Smooth muscle cell (in vitro differentiated cells): Measurements from ENCODE around the gene CCDC88C. TPM values are rescaled to one million over a fixed set of nuclear protein-coding genes. Genes with fewer than 3 reads are reported as not detected.
A peak's percentile ranks its signal among the peaks of the same experiment; 100 is the strongest.
"Not testable (repeated sequence)": the region's sequence is repeated elsewhere in the genome, so short reads cannot be mapped to it uniquely, and the experiment has no call there.

ENCODE experiments used
- DNase-seq: peaks from one replicate; lab custom pipeline; 2025; ENCODE audit not compliant: unreplicated experiment; lab: John Stamatoyannopoulos, UW
- H2AFZ ChIP-seq: fragments of 200-600 bp; sonication (generic); 2 replicates; pipeline ENCODE4 v1.6.0; 2016; ENCODE audit warnings: antibody characterized with exemption, low read depth, mild to moderate bottlenecking
- H3F3A ChIP-seq: fragments of 200-600 bp; sonication (generic); 2 replicates; pipeline ENCODE4 v1.6.0; 2017; ENCODE audit warnings: antibody characterized with exemption, low read depth
- H3K27ac ChIP-seq: fragments of 200-600 bp; sonication (generic); 2 replicates; pipeline ENCODE4 v1.5.1; 2016; ENCODE audit warnings: low read depth, mild to moderate bottlenecking
- H3K27me3 ChIP-seq: fragments of 200-600 bp; sonication (generic); 2 replicates; pipeline ENCODE4 v1.6.1; 2016; ENCODE audit warnings: low read depth, mild to moderate bottlenecking
- H3K36me3 ChIP-seq: fragments of 200-600 bp; sonication (generic); 2 replicates; pipeline ENCODE4 v1.5.1; 2016; ENCODE audit warnings: low read depth
- H3K4me1 ChIP-seq: fragments of 200-600 bp; sonication (generic); 2 replicates; pipeline ENCODE4 v1.5.1; 2016; ENCODE audit warnings: low read depth
- H3K4me2 ChIP-seq: fragments of 200-600 bp; sonication (generic); 2 replicates; pipeline ENCODE4 v1.6.0; 2016; ENCODE audit warnings: mild to moderate bottlenecking
- H3K4me3 ChIP-seq: fragments of 200-600 bp; sonication (generic); 2 replicates; pipeline ENCODE4 v1.5.1; 2016; ENCODE audit warnings: mild to moderate bottlenecking
- H3K79me2 ChIP-seq: fragments of 200-600 bp; sonication (generic); 2 replicates; pipeline ENCODE4 v1.6.0; 2016; ENCODE audit warnings: low read depth, mild to moderate bottlenecking
- H3K9ac ChIP-seq: fragments of 200-600 bp; sonication (generic); 2 replicates; pipeline ENCODE4 v1.6.0; 2016; ENCODE audit warnings: low read depth
- H3K9me3 ChIP-seq: fragments of 200-600 bp; sonication (generic); replicated peaks from 2 replicates; pipeline ENCODE4 v1.5.1; 2016; ENCODE audit warnings: low read depth
- H4K20me1 ChIP-seq: fragments of 200-600 bp; sonication (generic); 2 replicates; pipeline ENCODE4 v1.6.0; 2016; ENCODE audit warnings: low read depth
- WGBS: methylation state at CpG from one replicate; pipeline ENCODE4 v1.1.7; 2016; ENCODE audit warnings: low lambda C conversion rate; 5-methylcytosine and 5-hydroxymethylcytosine counted together
- polyA plus RNA-seq: library from polyadenylated mRNA; unstranded; fragments of >200 nt; fragmentation: Nextera tagmentation; extraction: Ambion mirVana; gene quantifications from 2 replicates; pipeline ENCODE4 v1.2.1, GENCODE V29; 2016
- total RNA-seq: library from RNA; depleted of rRNA; stranded (reverse); fragments of >200 nt; gene quantifications from 2 replicates; pipeline ENCODE4 v1.2.3, GENCODE V29; 2014
- TF ChIP-seq, protein P1 (sequence below): fragments of 200-600 bp; sonication (generic); IDR thresholded peaks from 2 replicates; pipeline ENCODE4 v1.5.1; 2017; ENCODE audit warnings: borderline replicate concordance, mild to moderate bottlenecking, antibody characterized with exemption; ENCODE audit not compliant: insufficient read depth, poor library complexity, severe bottlenecking

The CCDC88C gene
- total and polyA plus RNA-seq, 2 experiments from 2014 or later = 1.1 TPM; not detected in 1

DNA sequence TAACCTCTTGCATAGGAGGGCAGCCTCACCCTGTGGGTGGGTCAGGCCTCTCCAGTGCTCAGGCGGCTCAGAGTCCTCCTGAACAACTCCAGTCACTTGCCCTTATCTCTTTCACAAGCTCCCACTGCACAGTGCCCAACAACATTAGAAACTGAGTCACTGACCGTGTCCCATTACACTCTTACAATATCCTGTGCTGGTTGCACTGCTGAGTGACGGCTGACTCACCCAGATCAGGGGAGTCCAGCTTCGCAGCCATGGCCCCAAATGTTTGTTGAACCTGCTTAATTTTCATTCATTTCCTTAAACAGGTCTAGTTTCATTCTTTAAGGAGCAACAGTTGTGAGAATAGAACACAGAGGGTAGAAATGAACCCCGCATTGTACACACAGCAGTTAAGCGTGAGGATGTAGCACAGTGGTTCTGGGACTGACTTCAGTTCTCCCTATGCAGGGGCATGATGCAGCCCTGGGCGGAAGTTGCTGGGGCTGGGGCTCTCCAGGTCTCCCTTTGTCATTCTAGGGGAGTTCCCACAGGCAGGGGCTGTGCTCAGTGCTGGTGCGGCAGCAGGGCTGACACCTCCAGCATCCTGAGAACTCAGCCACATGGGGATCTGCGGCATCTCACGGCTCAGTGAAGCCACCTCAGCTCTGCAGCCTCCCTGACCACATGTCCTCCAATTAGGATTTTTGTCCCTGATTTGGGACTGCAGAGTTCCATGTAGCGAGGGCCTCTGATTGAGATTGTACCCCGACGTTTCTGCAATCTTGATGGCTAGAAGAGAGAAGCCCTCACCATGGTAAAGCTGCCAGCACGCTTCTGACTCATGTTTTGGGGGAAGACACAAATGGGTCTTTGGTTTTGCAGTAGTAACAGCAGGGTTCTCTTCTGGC lies 189.3 kb downstream of the CCDC88C start:
- no peaks in the 10 kb centered on the region for H3K36me3 ChIP-seq
- no peaks in the 10 kb centered on the region for H3K9me3 ChIP-seq
- no peak overlapping the region for H3K4me3 ChIP-seq
- no peak overlapping the region for H3K9ac ChIP-seq
- no peak for DNase-seq
- H3K4me2 ChIP-seq = no peak overlapping the region
- 60% methylated on average over 14 of the region's 14 CpGs for WGBS
- peak overlapping the region; percentile 28 for H3K27ac ChIP-seq
- no peaks in the 10 kb centered on the region for H4K20me1 ChIP-seq
- no peak overlapping the region for H2AFZ ChIP-seq
- H3K4me1 ChIP-seq = no peaks in the 10 kb centered on the region
- TF ChIP-seq, protein P1, sequence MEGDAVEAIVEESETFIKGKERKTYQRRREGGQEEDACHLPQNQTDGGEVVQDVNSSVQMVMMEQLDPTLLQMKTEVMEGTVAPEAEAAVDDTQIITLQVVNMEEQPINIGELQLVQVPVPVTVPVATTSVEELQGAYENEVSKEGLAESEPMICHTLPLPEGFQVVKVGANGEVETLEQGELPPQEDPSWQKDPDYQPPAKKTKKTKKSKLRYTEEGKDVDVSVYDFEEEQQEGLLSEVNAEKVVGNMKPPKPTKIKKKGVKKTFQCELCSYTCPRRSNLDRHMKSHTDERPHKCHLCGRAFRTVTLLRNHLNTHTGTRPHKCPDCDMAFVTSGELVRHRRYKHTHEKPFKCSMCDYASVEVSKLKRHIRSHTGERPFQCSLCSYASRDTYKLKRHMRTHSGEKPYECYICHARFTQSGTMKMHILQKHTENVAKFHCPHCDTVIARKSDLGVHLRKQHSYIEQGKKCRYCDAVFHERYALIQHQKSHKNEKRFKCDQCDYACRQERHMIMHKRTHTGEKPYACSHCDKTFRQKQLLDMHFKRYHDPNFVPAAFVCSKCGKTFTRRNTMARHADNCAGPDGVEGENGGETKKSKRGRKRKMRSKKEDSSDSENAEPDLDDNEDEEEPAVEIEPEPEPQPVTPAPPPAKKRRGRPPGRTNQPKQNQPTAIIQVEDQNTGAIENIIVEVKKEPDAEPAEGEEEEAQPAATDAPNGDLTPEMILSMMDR = no peak
- H3K27me3 ChIP-seq = no peaks in the 10 kb centered on the region
- no peaks in the 10 kb centered on the region for H3F3A ChIP-seq
- no peaks in the 10 kb centered on the region for H3K79me2 ChIP-seq

DNA sequence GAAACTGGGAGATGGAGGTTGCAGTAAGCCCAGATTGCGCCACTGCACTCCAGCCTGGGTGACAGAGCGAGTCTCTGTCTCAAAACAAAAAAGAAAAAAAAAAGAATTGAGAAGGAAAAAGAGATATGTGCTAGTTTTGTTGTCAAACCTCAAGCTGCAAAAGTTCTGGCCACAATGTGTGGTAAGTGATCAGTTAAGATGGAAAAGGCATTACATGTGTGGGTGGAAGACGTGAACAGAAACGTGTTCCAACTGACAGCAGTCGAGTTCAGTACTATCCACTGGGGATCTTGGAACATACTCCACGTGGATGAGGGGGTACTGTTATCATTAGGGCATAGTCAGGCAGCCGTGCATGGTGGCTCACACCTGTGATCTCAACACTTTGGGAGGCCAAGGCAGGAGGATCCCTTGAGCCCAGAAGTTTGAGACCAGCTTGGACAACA lies 190.4 kb downstream of the CCDC88C start:
- Histone ChIP-seq H3K27me3 (no peaks in the 10 kb centered on the region), H3K27ac (no peak overlapping the region), H3K36me3 (no peaks in the 10 kb centered on the region), H4K20me1 (no peaks in the 10 kb centered on the region), H3K9me3 (no peaks in the 10 kb centered on the region), H3K4me2 (no peak overlapping the region), H3K9ac (no peak overlapping the region), H3K4me1 (no peaks in the 10 kb centered on the region), H2AFZ (no peak overlapping the region), H3K79me2 (no peaks in the 10 kb centered on the region), H3K4me3 (no peak overlapping the region), H3F3A (no peaks in the 10 kb centered on the region)
- TF ChIP-seq, protein P1 = no peak
- DNase-seq = no peak
- 58% methylated on average over 7 of the region's 7 CpGs for WGBS

DNA sequence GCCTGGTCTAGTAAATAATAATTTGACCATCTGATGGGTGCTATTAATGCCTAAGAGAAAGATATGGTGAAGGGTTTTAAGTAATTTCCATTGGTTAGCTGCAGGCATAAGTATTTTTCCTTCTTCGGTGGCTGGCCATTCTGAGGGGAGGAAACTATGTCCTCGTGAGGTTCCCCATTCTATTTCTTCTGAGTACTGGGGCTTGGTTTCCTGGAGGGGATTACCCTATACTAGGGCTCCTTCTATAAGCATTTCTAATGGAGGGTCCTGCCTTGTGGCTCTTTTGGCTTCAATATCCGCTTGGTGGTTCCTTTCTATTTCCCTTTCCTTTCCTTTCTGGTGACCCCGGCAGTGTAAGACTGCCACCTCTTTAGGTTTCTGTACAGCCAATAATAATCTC lies 191.3 kb downstream of the CCDC88C start:
- H3K9me3 ChIP-seq, H3K27ac ChIP-seq, H3K36me3 ChIP-seq, H3K27me3 ChIP-seq, H3K9ac ChIP-seq, H4K20me1 ChIP-seq, H3K4me2 ChIP-seq, H2AFZ ChIP-seq, H3K4me1 ChIP-seq, DNase-seq, H3F3A ChIP-seq, H3K4me3 ChIP-seq, H3K79me2 ChIP-seq: not testable (repeated sequence)
- 93% methylated on average over 4 of the region's 4 CpGs for WGBS

DNA sequence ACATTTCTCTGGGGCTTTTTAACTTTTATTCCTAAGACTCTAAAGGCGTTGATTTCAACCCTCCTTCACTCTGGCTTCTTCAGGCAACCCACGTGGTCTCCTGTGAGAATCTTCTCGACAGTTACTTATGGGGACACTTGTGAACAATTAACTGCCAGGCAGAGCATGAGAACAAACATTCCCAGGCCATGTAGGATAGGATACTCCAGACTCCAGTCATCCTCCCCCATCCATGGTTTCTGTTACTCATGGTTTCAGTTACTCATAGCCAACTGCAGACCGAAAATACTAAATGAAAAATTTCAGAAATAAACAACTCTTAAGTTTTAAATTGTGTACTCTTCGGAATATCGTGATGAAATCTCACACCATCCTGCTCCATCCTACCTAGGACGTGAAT lies 192.6 kb downstream of the CCDC88C start:
- no peak overlapping the region for H3K9ac ChIP-seq
- no peak for DNase-seq
- no peaks in the 10 kb centered on the region for H3K9me3 ChIP-seq
- no peaks in the 10 kb centered on the region for H3K79me2 ChIP-seq
- no peaks in the 10 kb centered on the region for H3K36me3 ChIP-seq
- WGBS = 74% methylated on average over 7 of the region's 7 CpGs
- no peak overlapping the region for H2AFZ ChIP-seq
- no peaks in the 10 kb centered on the region for H3K27me3 ChIP-seq
- no peak overlapping the region for H3K27ac ChIP-seq
- no peak overlapping the region for H3K4me3 ChIP-seq
- H4K20me1 ChIP-seq = no peaks in the 10 kb centered on the region
- H3F3A ChIP-seq = no peaks in the 10 kb centered on the region
- H3K4me1 ChIP-seq = no peaks in the 10 kb centered on the region
- no peak overlapping the region for H3K4me2 ChIP-seq
- TF ChIP-seq, protein P1 = no peak
